ENCODE data around the gene QPCTL. TPM values are rescaled to one million over a fixed set of nuclear protein-coding genes. Genes with fewer than 3 reads are reported as not detected.
A peak's percentile ranks its signal among the peaks of the same experiment; 100 is the strongest.

QPCTL gene
- total and polyA plus RNA-seq, 2 donors (not counting 1 experiment from before 2014, with no cell fraction given), result 9.4 to 50.9 TPM

DNA sequence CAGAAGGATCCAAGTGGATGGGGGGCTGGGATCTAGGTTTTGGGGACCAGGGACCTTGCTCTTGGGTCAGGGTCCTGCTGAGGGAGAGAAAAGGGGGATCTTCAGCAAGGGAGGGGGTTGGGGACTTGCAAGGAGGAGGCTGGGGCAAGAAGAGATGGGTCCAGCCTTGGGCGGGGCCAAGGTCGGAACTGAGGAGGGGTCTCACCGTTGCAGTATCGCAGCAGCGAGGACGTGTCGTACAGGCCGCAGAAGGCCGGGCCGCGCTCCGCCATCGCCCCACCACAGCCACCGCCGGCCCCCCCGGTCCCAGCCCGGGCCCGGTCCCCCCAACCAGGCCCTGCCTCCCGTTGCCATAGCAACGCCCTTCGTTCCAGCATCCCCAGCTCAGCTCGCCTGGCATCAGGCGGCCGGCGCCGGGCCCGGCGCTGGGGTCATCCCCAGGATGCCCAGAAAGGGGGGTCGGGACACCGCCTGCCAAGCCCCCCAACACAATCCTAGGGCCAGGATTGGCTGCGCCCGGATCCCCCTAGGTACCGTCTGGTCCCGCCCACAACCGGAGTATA, 47.3 kb upstream of the QPCTL start:
- no peak overlapping the region for H3K27ac ChIP-seq (ENCODE audit: low read length in 2 of 2)
- no peaks in the 10 kb centered on the region for H3K36me3 ChIP-seq (replicated peaks in 1 of 2; ENCODE audit: control extremely low read depth in 1 of 2, control insufficient read depth in 1 of 2, extremely low read depth in 1 of 2, insufficient read depth in 2 of 2, low read length in 1 of 2)
- H3K27me3 ChIP-seq (replicated peaks in 1 of 4; ENCODE audit: control extremely low read depth in 1 of 4, control insufficient read depth in 3 of 4, insufficient read depth in 4 of 4, low read length in 3 of 4), result peaks cover 0 to 13% (median 5%) of the 10 kb centered on the region in 4 experiments
- ATAC-seq (ENCODE audit: low read depth) (no peak), DNase-seq (no peak)
- Mint-ChIP-seq H3K4me3 (peak overlapping the region; percentile 84), H3K9me3 (ENCODE audit: insufficient read depth) (peaks cover 3% of the 10 kb centered on the region), H3K4me1 (peaks cover 43% of the 10 kb centered on the region), H3K27ac (peak overlapping the region; percentile 61), H3K27me3 (peaks cover 6% of the 10 kb centered on the region)
- no peaks in the 10 kb centered on the region for H4K20me1 ChIP-seq (ENCODE audit: control insufficient read depth, insufficient read depth, low read length, poor library complexity, severe bottlenecking)
- H3K79me2 ChIP-seq (ENCODE audit: control insufficient read depth, insufficient read depth, low read length), result no peaks in the 10 kb centered on the region
- no peak for TF ChIP-seq EZH2 (IDR thresholded peaks at IDR 0.05; ENCODE audit: borderline replicate concordance, insufficient read depth, low read depth, low read length, poor library complexity, severe bottlenecking)
- H3K4me2 ChIP-seq (replicated peaks; ENCODE audit: low read depth, low read length, poor library complexity, severe bottlenecking), result peak overlapping the region; percentile 73
- intact Hi-C loops (cut with micrococcal nuclease), result no loop called here
- whole genome bisulfite sequencing (ENCODE audit: insufficient coverage), result 15% methylated on average over 32 of the region's 35 CpGs
- H3K4me3 ChIP-seq (ENCODE audit: control extremely low read depth in 1 of 5, extremely low read depth in 1 of 5, insufficient read depth in 1 of 5, low read depth in 2 of 5, low read length in 4 of 5), result peak overlapping the region in 4 of 5 experiments; percentile 41 to 48 (median 48)
- peak overlapping the region; percentile 49 for H3K9ac ChIP-seq (ENCODE audit: low read length)
- H3K4me1 ChIP-seq (ENCODE audit: control insufficient read depth in 2 of 2, insufficient read depth in 2 of 2, low read length in 2 of 2), result peaks cover 33 to 50% of the 10 kb centered on the region in 2 donors
- H2AFZ ChIP-seq (ENCODE audit: insufficient read depth, low read depth, low read length, poor library complexity, severe bottlenecking), result peak overlapping the region; percentile 66
- peaks cover 0 to 3% (median 0%) of the 10 kb centered on the region in 3 donors for H3K9me3 ChIP-seq (ENCODE audit: control extremely low read depth in 1 of 3, control insufficient read depth in 2 of 3, insufficient read depth in 1 of 3, low read length in 2 of 3)
- POLR2A ChIA-PET, result interaction anchor here (0.7 to 1.2 kb wide), 5 partner anchors 24 to 138 kb away, joined by 3 read pairs; partner anchors contain the start of genes QPCTL, SNRPD2 and VASP
- CTCF ChIA-PET, result interaction anchor here (0.6 to 4.6 kb wide), 5 partner anchors 34 to 198 kb away, joined by 3 to 58 read pairs (median 4); partner anchors contain the start of gene QPCTL

DNA sequence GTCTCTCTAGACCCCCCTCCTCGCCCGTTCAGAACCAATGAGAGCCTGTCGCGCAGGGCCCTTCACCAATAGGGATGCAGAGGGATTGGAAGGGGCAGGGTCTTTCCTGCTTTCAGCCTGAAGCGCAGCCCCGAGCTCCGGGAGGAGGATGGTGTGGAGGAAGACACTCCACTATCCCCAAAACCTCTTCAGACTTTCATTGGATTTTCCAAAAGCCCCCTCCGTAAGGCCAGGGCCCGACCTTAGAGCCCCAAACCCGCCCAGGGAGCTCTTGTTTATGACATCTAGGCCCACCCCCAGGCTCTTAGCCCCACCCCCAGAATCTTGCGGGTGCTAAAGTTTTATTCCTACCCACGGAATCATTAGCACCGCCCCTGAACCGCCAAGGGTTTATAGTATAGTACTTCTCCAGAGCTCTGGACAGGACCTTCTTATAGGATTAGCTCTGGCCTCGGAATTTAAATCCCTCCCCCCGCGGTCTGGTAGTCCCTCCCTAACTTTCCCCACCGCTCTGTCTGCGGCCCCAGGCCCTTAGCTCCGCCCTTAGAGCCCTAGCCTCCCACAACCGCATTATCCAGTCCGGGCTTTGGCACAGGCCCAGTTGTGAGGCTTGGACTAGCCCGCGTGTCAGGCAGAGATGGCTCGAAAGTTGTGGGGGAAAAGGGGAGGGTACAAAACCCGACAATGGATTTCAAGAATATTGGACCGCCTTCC, 46.7 kb upstream of the QPCTL start:
- Histone ChIP-seq H3K9ac (ENCODE audit: low read length) (peak overlapping the region; percentile 49), H3K9me3 (ENCODE audit: control extremely low read depth in 1 of 3, control insufficient read depth in 2 of 3, insufficient read depth in 1 of 3, low read length in 2 of 3) (peaks cover 0 to 2% (median 0%) of the 10 kb centered on the region in 3 donors), H3K27me3 (replicated peaks in 1 of 4; ENCODE audit: control extremely low read depth in 1 of 4, control insufficient read depth in 3 of 4, insufficient read depth in 4 of 4, low read length in 3 of 4) (peaks cover 0 to 13% (median 5%) of the 10 kb centered on the region in 4 experiments), H4K20me1 (ENCODE audit: control insufficient read depth, insufficient read depth, low read length, poor library complexity, severe bottlenecking) (no peaks in the 10 kb centered on the region), H3K36me3 (replicated peaks in 1 of 2; ENCODE audit: control extremely low read depth in 1 of 2, control insufficient read depth in 1 of 2, extremely low read depth in 1 of 2, insufficient read depth in 2 of 2, low read length in 1 of 2) (no peaks in the 10 kb centered on the region), H3K79me2 (ENCODE audit: control insufficient read depth, insufficient read depth, low read length) (no peaks in the 10 kb centered on the region), H3K4me3 (ENCODE audit: control extremely low read depth in 1 of 5, extremely low read depth in 1 of 5, insufficient read depth in 1 of 5, low read depth in 2 of 5, low read length in 4 of 5) (peak overlapping the region; percentile 37 to 48 (median 47)), H3K4me2 (replicated peaks; ENCODE audit: low read depth, low read length, poor library complexity, severe bottlenecking) (peak overlapping the region; percentile 73), H3K4me1 (ENCODE audit: control insufficient read depth in 2 of 2, insufficient read depth in 2 of 2, low read length in 2 of 2) (peaks cover 33 to 49% of the 10 kb centered on the region in 2 donors), H3K27ac (ENCODE audit: low read length in 2 of 2) (no peak overlapping the region), H2AFZ (ENCODE audit: insufficient read depth, low read depth, low read length, poor library complexity, severe bottlenecking) (peak overlapping the region; percentile 66)
- ATAC-seq (ENCODE audit: low read depth) (peak; percentile 52), DNase-seq (peak; percentile 89)
- H3K9me3 Mint-ChIP-seq (ENCODE audit: insufficient read depth), result peaks cover 3% of the 10 kb centered on the region
- peak overlapping the region; percentile 84 for H3K4me3 Mint-ChIP-seq
- ChIA-PET CTCF (interaction anchor here (0.5 to 1.3 kb wide), 6 partner anchors 33 to 152 kb away, joined by 3 to 5 read pairs (median 3); partner anchors contain the start of gene QPCTL), POLR2A (interaction anchor here (0.5 to 1.2 kb wide), 6 partner anchors 23 to 305 kb away, joined by 3 to 5 read pairs (median 3); partner anchors contain the start of genes QPCTL, SNRPD2 and VASP)
- TF ChIP-seq EZH2 (IDR thresholded peaks at IDR 0.05; ENCODE audit: borderline replicate concordance, insufficient read depth, low read depth, low read length, poor library complexity, severe bottlenecking), result no peak
- TF ChIP-seq, protein P1, sequence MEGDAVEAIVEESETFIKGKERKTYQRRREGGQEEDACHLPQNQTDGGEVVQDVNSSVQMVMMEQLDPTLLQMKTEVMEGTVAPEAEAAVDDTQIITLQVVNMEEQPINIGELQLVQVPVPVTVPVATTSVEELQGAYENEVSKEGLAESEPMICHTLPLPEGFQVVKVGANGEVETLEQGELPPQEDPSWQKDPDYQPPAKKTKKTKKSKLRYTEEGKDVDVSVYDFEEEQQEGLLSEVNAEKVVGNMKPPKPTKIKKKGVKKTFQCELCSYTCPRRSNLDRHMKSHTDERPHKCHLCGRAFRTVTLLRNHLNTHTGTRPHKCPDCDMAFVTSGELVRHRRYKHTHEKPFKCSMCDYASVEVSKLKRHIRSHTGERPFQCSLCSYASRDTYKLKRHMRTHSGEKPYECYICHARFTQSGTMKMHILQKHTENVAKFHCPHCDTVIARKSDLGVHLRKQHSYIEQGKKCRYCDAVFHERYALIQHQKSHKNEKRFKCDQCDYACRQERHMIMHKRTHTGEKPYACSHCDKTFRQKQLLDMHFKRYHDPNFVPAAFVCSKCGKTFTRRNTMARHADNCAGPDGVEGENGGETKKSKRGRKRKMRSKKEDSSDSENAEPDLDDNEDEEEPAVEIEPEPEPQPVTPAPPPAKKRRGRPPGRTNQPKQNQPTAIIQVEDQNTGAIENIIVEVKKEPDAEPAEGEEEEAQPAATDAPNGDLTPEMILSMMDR (IDR thresholded peaks at IDR 0.05), result no peak
- intact Hi-C loops (cut with micrococcal nuclease), result no loop called here
- peaks cover 8% of the 10 kb centered on the region for H3K27me3 Mint-ChIP-seq
- WGBS (ENCODE audit: insufficient coverage), result 2% methylated on average over 10 of the region's 27 CpGs
- H3K4me1 Mint-ChIP-seq, result peaks cover 41% of the 10 kb centered on the region
- H3K27ac Mint-ChIP-seq, result peak overlapping the region; percentile 61

Data from B cell (primary cell).